Psoas muscle (tissue), 8 donors: Measurements from ENCODE around the gene RHOT2. TPM values are rescaled to one million over a fixed set of nuclear protein-coding genes. Genes with fewer than 3 reads are reported as not detected.
A peak's percentile ranks its signal among the peaks of the same experiment; 100 is the strongest.

ENCODE experiments used
- ATAC-seq, 4 donors: fragments of 200-7000 bp; cut with Tn5 transposase; one replicate each; pipeline ENCODE4 v1.9.1; 2020; ENCODE audit warnings: moderate library complexity in 3 of 4, mild to moderate bottlenecking in 2 of 4
- DNase-seq, 2 donors: peaks; one replicate each; pipeline ENCODE4 v3.0.0-alpha.2; 2020
- H3K27ac ChIP-seq: fragments of 200-600 bp; one replicate; pipeline ENCODE4 v1.8.0; 2022
- H3K27me3 ChIP-seq, 3 donors: fragments of 200-600 bp in 1 of 3; one replicate each; pipeline versions ENCODE4 v1.6.1 to v1.8.0; 2013 to 2022; ENCODE audit warnings: low read length in 2 of 3, mild to moderate bottlenecking in 2 of 3, moderate library complexity in 1 of 3; ENCODE audit not compliant: insufficient read depth in 3 of 3
- H3K36me3 ChIP-seq, 2 donors: fragments of 200-600 bp in 1 of 2; one replicate each; pipeline versions ENCODE4 v1.6.1 to v1.8.0; 2013 to 2022; ENCODE audit warnings: low read depth in 1 of 2, mild to moderate bottlenecking in 1 of 2, moderate library complexity in 1 of 2; ENCODE audit not compliant: insufficient read depth in 1 of 2
- H3K4me1 ChIP-seq: fragments of 200-600 bp; one replicate; pipeline ENCODE4 v1.8.0; 2022
- H3K4me3 ChIP-seq: fragments of 200-600 bp; one replicate; pipeline ENCODE4 v1.8.0; 2022; ENCODE audit warnings: mild to moderate bottlenecking
- H3K9me3 ChIP-seq: fragments of 200-600 bp; one replicate; pipeline ENCODE4 v1.8.0; 2022
- WGBS, 3 donors: extraction: QIAGEN DNeasy Blood & Tissue Kit; methylation state at CpG; one replicate each; pipeline versions ENCODE4 v1.1.6 to v1.1.7; 2013; 5-methylcytosine and 5-hydroxymethylcytosine counted together
- intact Hi-C, 2 donors: fragments of 100-400 bp; cut with DNase I; formaldehyde crosslinking; loops; one replicate each; pipeline versions ENCODE4 v1.11.0 to v1.14.2; 2022
- polyA plus RNA-seq, 3 donors: library from polyadenylated mRNA; stranded (reverse); fragments of 200-250 nt; gene quantifications; one replicate each; pipeline ENCODE4 v1.2.3, GENCODE V29; 2013
- total RNA-seq, 4 donors: library from RNA; stranded (reverse); fragmentation: NEBNext Ultra II Directional in 2 of 4; extraction: Animal tissue kit (Norgen Biotek cat#: 25700) in 2 of 4; gene quantifications; one replicate each; pipeline versions ENCODE4 v1.2.1 to v1.2.4, GENCODE V29; 2021 to 2023
- TF ChIP-seq, protein P1 (sequence below): fragments of 200-600 bp; IDR thresholded peaks from one replicate; pipeline ENCODE4 v1.8.0; 2022; ENCODE audit warnings: antibody characterized with exemption
- donor health status: healthy with polysubstance abuse.
- donor health status: DM: no; HTN: no; CAD: no; lungs with moderate emphysema.
- donor health status: Bipolar disorder and iron deficiency.
- donor health status: healthy.
- donor health status: DM: yes; HTN: yes; CAD: no.
- donor health status: DM: no; HTN: no; CAD: no.
- donor health status: DM: no; HTN: no; CAD: no.
- donor health status: DM: yes; HTN: yes; CAD: no.

Gene RHOT2
- total and polyA plus RNA-seq, 7 donors = 38.8 to 75.8 (median 52.3) TPM

DNA sequence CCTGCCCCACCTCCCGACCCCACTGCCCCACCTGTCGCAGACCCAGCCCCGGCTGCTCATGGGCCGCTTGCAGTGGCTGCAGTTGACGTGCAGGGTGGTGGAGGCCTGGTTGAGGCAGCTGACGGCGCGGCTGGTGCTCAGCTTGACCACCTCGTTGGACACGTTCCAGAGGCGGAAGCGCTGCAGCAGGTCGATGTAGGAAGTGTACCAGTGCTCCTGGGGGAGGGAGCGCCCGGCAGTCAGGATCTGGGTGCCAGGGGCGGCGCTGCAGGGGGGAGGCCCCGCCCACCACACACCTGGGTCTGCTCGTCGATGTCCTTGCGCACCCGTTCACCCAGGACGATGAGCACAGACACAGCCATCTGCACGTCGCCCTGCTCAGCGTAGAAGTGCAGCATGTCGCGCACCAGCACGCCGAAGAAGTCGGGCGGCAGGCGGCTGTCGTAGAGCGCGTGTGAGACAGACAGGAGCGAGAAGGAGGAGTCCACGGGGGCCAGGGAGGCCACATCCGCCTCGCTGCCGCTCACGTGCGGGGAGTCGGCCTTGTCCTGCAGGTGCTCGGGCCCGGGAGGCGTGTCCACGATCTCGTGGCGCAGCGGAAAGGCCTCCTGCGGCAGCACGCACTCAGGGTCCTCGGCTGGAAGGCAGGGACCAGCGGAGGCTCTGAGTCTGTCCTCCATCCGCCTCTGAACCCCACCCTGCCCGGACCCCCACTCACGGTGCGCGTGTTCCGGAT is 17.2 kb downstream of the RHOT2 start:
- 87 to 91% (median 88%) methylated on average over 58 to 61 of the region's 61 CpGs for WGBS, 3 donors
- DNase-seq = peak in 1 of 2 donors; percentile 45
- TF ChIP-seq, protein P1, sequence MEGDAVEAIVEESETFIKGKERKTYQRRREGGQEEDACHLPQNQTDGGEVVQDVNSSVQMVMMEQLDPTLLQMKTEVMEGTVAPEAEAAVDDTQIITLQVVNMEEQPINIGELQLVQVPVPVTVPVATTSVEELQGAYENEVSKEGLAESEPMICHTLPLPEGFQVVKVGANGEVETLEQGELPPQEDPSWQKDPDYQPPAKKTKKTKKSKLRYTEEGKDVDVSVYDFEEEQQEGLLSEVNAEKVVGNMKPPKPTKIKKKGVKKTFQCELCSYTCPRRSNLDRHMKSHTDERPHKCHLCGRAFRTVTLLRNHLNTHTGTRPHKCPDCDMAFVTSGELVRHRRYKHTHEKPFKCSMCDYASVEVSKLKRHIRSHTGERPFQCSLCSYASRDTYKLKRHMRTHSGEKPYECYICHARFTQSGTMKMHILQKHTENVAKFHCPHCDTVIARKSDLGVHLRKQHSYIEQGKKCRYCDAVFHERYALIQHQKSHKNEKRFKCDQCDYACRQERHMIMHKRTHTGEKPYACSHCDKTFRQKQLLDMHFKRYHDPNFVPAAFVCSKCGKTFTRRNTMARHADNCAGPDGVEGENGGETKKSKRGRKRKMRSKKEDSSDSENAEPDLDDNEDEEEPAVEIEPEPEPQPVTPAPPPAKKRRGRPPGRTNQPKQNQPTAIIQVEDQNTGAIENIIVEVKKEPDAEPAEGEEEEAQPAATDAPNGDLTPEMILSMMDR = no peak
- ATAC-seq = no peak
- Histone ChIP-seq H3K4me3 (peak overlapping the region; percentile 79), H3K4me1 (peaks cover 55% of the 10 kb centered on the region), H3K36me3 (peaks cover 5 to 34% of the 10 kb centered on the region in 2 donors), H3K27me3 (no peaks in the 10 kb centered on the region), H3K9me3 (no peaks in the 10 kb centered on the region), H3K27ac (peak overlapping the region; percentile 68)
- intact Hi-C loops = no loop called here

GRCh38 chr16:685967-686366 is 18.0 kb downstream of the RHOT2 start:
- intact Hi-C loops = no loop called here
- H3K4me3 ChIP-seq = no peak overlapping the region
- ATAC-seq (no peak), DNase-seq (peak in 1 of 2 donors; percentile 55)
- TF ChIP-seq, protein P1 = no peak
- peaks cover 58% of the 10 kb centered on the region for H3K4me1 ChIP-seq
- H3K27me3 ChIP-seq = no peaks in the 10 kb centered on the region
- WGBS, 3 donors = 63 to 69% (median 66%) methylated on average over 10 of the region's 10 CpGs
- no peak overlapping the region for H3K27ac ChIP-seq
- no peaks in the 10 kb centered on the region for H3K9me3 ChIP-seq
- peaks cover 5 to 34% of the 10 kb centered on the region in 2 donors for H3K36me3 ChIP-seq

DNA sequence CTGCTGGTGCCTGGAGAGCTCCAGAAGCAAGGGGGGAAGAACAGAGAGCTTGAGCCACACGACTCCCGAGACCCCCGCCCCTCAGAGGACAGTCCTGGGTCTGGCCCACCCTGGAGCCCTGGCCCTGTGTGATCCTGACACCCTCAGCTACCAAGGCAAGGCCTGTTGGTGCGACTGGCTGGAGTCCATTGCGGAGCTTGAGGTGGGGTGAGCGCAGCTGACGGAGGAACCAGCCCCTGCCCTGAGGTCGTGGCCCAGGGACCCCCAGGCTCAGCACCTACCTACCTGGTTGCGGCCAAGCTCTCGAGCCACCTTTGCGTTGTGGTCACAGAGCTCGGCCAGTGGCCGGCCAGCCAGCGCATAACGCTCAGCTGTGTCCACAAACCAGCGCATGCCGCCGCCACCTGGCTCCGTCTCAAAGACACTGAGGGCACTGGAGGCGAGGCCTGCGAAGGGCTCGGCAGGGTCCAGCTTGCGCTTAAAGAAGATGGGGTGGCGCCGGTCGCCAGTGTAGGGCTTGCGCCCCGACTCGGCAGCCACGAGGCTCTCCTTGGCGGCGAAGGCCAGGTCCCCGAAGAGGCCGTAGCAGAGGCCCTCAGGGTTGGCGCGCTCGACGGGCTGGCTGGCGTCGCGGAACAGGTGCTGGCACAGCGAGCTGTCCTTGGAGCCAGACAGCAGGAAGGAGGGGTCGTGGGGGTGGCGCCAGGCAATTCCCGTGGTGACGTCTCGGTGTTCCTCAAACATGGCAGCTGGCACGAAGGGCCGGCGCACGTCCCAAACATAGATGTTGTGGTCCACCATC is 18.7 kb downstream of the RHOT2 start:
- Histone ChIP-seq H3K27me3 (peaks cover 0 to 3% (median 0%) of the 10 kb centered on the region in 3 donors), H3K9me3 (no peaks in the 10 kb centered on the region), H3K27ac (no peak overlapping the region), H3K4me1 (peaks cover 51% of the 10 kb centered on the region), H3K4me3 (no peak overlapping the region), H3K36me3 (peaks cover 5 to 31% of the 10 kb centered on the region in 2 donors)
- ATAC-seq = no peak
- TF ChIP-seq, protein P1 = no peak
- DNase-seq = no peak
- 57 to 66% (median 61%) methylated on average over 44 to 51 of the region's 51 CpGs for WGBS, 3 donors
- intact Hi-C loops = no loop called here

- Histone ChIP-seq H3K4me1 (peaks cover 43% of the 10 kb centered on the region), H3K27me3 (peaks cover 0 to 11% (median 2%) of the 10 kb centered on the region in 3 donors), H3K27ac (no peak overlapping the region), H3K9me3 (no peaks in the 10 kb centered on the region), H3K36me3 (peaks cover 0 to 23% of the 10 kb centered on the region in 2 donors), H3K4me3 (no peak overlapping the region)
- WGBS, 3 donors = 89 to 94% (median 90%) methylated on average over 19 of the region's 19 CpGs
- ATAC-seq (no peak), DNase-seq (no peak)
- intact Hi-C loops = no loop called here
- TF ChIP-seq, protein P1 = no peak
These were observed 19.6 kb downstream of the RHOT2 start for GRCh38 chr16:687499-687898.
